Measurements from ENCODE around the gene PXYLP1. TPM values are rescaled to one million over a fixed set of nuclear protein-coding genes. Genes with fewer than 3 reads are reported as not detected.

Gene PXYLP1
- total and polyA plus RNA-seq, 7 donors = 2.4 to 12.2 (median 5.8) TPM

GRCh38 chr3:141223673-141224166 is 7.9 kb upstream of the PXYLP1 start:
- 92 to 96% methylated on average over 2 of the region's 2 CpGs for WGBS, 2 donors
- H3K9me3 ChIP-seq = no peaks in the 10 kb centered on the region
- DNase-seq = no peak
- H3K36me3 ChIP-seq = no peaks in the 10 kb centered on the region
- H3K27ac ChIP-seq = no peak overlapping the region
- H3K4me1 ChIP-seq = no peaks in the 10 kb centered on the region
- H3K27me3 ChIP-seq = no peaks in the 10 kb centered on the region
- intact Hi-C loops (cut with DNase I) = no loop called here
- TF ChIP-seq POLR2AphosphoS5 (IDR thresholded peaks at IDR 0.05) = no peak
- no peak for TF ChIP-seq EP300 (IDR thresholded peaks at IDR 0.05)
- TF ChIP-seq CTCF (IDR thresholded peaks at IDR 0.05) = no peak
- no peak overlapping the region for H3K4me3 ChIP-seq

GRCh38 chr3:141225939-141226338 is 5.7 kb upstream of the PXYLP1 start:
- H3K4me1 ChIP-seq = peaks cover 0 to 5% (median 5%) of the 10 kb centered on the region in 4 donors
- intact Hi-C loops (cut with DNase I) = no loop called here
- H3K9me3 ChIP-seq = no peaks in the 10 kb centered on the region
- no peak overlapping the region for H3K27ac ChIP-seq
- DNase-seq = no peak
- no peaks in the 10 kb centered on the region for H3K36me3 ChIP-seq
- H3K4me3 ChIP-seq = no peak overlapping the region
- TF ChIP-seq EP300 (IDR thresholded peaks at IDR 0.05) (no peak), POLR2A (IDR thresholded peaks at IDR 0.05) (no peak), CTCF (IDR thresholded peaks at IDR 0.05) (no peak), POLR2AphosphoS5 (IDR thresholded peaks at IDR 0.05) (no peak)
- no peaks in the 10 kb centered on the region for H3K27me3 ChIP-seq

GRCh38 chr3:141227216-141227615 is 4.4 kb upstream of the PXYLP1 start:
- no peak overlapping the region for H3K27ac ChIP-seq
- no peaks in the 10 kb centered on the region for H3K27me3 ChIP-seq
- intact Hi-C loops (cut with DNase I) = no loop called here
- H3K4me1 ChIP-seq = peaks cover 0 to 10% (median 7%) of the 10 kb centered on the region in 4 donors
- H3K9me3 ChIP-seq = no peaks in the 10 kb centered on the region
- 87 to 92% methylated on average over 3 of the region's 3 CpGs for WGBS, 2 donors
- no peaks in the 10 kb centered on the region for H3K36me3 ChIP-seq
- DNase-seq = no peak
- H3K4me3 ChIP-seq = no peak overlapping the region
- TF ChIP-seq POLR2AphosphoS5 (IDR thresholded peaks at IDR 0.05) (no peak), EP300 (IDR thresholded peaks at IDR 0.05) (no peak), POLR2A (IDR thresholded peaks at IDR 0.05) (no peak), CTCF (IDR thresholded peaks at IDR 0.05) (no peak)

GRCh38 chr3:141227752-141228151 is 3.9 kb upstream of the PXYLP1 start:
- intact Hi-C loops (cut with DNase I) = no loop called here
- TF ChIP-seq POLR2A (IDR thresholded peaks at IDR 0.05) (no peak), EP300 (IDR thresholded peaks at IDR 0.05) (no peak), POLR2AphosphoS5 (IDR thresholded peaks at IDR 0.05) (no peak), CTCF (IDR thresholded peaks at IDR 0.05) (no peak)
- no peaks in the 10 kb centered on the region for H3K27me3 ChIP-seq
- no peak overlapping the region for H3K27ac ChIP-seq
- no peaks in the 10 kb centered on the region for H3K36me3 ChIP-seq
- no peak for DNase-seq
- no peak overlapping the region for H3K4me3 ChIP-seq
- no peaks in the 10 kb centered on the region for H3K9me3 ChIP-seq
- peaks cover 0 to 15% (median 12%) of the 10 kb centered on the region in 4 donors for H3K4me1 ChIP-seq

- H3K9me3 ChIP-seq = no peaks in the 10 kb centered on the region
- no peak for TF ChIP-seq POLR2AphosphoS5 (IDR thresholded peaks at IDR 0.05)
- no peak for TF ChIP-seq EP300 (IDR thresholded peaks at IDR 0.05)
- no peak overlapping the region for H3K4me3 ChIP-seq
- no peak overlapping the region for H3K27ac ChIP-seq
- intact Hi-C loops (cut with DNase I) = no loop called here
- H3K27me3 ChIP-seq = no peaks in the 10 kb centered on the region
- 19 to 65% methylated on average over 2 of the region's 2 CpGs for WGBS, 2 donors
- DNase-seq = no peak
- H3K36me3 ChIP-seq = no peaks in the 10 kb centered on the region
- H3K4me1 ChIP-seq = peaks cover 0 to 22% (median 15%) of the 10 kb centered on the region in 4 donors
Observed at GRCh38 chr3:141228395-141228794, 3.2 kb upstream of the PXYLP1 start.

All from sigmoid colon (tissue), 7 donors.